Measurements from ENCODE around the gene ZNF490. TPM values are rescaled to one million over a fixed set of nuclear protein-coding genes. Genes with fewer than 3 reads are reported as not detected.
"Not testable (repeated sequence)": the region's sequence is repeated elsewhere in the genome, so short reads cannot be mapped to it uniquely, and the experiment has no call there.

Gene ZNF490
- 8.7 and 9.0 TPM in 2 replicates for total RNA-seq

DNA sequence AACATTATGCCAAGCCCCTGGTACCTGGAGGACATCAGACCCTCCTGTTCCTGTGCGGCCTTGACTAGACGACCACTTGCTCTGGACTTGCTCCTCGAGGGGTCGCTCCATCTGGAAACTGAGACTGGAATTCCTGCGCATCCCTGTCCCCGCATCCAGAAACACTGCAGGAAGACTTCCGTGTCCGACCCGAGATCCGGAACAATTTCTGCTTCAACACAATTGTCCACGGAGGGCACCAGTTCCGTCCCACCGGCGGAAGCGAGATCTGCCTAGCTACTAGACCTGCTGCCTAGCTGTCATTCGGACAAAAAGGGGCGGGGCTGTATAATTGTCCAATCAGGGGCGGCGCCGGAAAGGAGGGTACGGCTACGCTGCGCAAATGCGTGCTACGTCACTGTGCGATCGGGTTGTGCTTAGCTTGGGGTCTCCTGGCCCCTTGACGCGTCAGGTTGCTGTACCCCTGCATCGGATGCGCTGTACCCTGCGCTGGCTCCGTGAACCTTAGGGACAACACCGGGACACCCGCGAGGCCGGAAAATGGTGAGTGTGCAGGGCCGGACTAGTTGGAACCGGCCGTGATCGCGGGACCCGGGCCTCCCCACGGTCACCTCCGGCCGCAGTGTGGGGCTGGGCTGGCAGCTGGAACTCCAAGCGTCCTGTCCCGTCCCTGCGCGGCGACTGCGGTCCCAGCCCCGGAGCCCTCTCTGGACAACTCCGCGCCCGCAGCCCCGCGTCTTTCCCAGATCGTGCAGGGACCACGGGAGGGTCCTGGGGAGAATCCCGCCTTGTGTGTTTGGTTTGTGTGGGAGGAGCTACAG lies at the start of gene ZNF490, which contains the start of gene ZNF791:
ZNF490 (minus strand) TSS at position 274 of the 821 bp plus-strand sequence; CDS start at position 141, 133 bp downstream.
ZNF791 (plus strand) TSS at position 381 of the 821 bp plus-strand sequence; CDS start at position 541, 160 bp downstream.
- H3K4me3 Mint-ChIP-seq = peak within 1 kb of the TSS; percentile 100
- peaks cover 20% of the 10 kb centered on the region for H3K4me1 Mint-ChIP-seq
- H3K9me3 Mint-ChIP-seq = no peaks in the 10 kb centered on the region
- H3K27me3 Mint-ChIP-seq = no peaks in the 10 kb centered on the region
- DNase-seq = peak; percentile 99
- H3K36me3 Mint-ChIP-seq (ENCODE audit: low read depth) = peaks cover 37% of the 10 kb centered on the region
- intact Hi-C loops (cut with micrococcal nuclease) = loop anchor here (1.0 to 2.0 kb wide), 2 partner anchors 56 to 60 kb away; partner anchors contain the start of genes MAN2B1, WDR83 and ZNF564
- H3K27ac Mint-ChIP-seq = peak within 1 kb of the TSS; percentile 99

DNA sequence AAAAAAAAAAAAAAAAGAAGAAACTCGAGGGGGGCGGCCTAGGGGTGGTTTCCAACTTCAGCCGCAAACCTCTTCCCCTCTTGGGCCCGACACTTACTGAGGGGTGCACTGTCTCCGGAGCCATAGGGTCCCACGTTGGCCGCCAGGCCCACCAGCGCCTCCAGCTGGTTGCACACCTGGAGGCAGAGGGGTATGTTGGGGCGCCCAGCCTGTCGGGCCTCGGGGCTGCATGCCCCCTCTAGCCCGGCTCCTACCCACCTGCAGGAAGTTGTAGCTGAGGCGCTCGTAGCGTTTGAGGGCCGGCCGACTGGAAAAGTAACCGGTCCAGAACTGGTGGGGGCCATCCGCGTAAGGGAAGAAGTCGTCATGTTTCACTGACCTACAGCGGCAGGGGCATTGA lies 47.4 kb upstream of the ZNF490 start:
- H3K36me3 Mint-ChIP-seq (ENCODE audit: low read depth) = peaks cover 52% of the 10 kb centered on the region
- no peaks in the 10 kb centered on the region for H3K9me3 Mint-ChIP-seq
- no peak for DNase-seq
- H3K4me1 Mint-ChIP-seq = peaks cover 2% of the 10 kb centered on the region
- no peaks in the 10 kb centered on the region for H3K27me3 Mint-ChIP-seq
- no peak overlapping the region for H3K27ac Mint-ChIP-seq
- intact Hi-C loops (cut with micrococcal nuclease) = no loop called here
- no peak overlapping the region for H3K4me3 Mint-ChIP-seq

DNA sequence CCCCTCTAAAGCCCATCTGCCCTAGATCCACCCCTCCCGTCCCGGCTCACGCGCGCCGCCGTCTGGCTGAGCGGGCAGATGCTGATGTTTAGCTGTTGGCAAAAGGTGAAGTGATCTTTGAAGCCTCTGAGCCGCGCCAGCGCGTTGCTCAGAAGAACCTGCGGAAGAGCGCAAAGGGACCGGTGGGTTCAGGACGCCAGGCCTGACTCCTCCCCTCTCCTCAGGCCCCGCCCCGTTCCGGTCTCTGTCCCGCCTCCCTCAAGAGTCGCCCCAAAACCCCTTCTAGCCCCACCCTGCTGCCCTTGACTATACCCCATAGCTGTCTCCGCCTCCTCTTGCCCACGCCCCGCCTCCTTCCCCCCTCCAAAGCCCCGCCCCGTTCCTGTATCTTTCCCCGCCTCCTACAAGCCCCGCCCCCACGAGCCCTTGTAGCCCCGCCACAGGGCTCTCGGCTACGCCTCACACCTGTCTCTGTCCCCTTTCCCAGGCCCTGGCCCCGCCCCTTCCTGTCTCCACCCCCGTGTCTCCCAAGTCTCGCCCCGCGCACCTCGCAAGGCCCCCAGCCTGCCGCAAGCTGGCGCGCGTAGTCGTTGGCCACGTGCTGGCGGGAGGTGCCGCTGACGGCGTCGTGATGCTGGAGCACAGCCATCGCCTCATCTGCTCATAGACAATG lies 46.4 kb upstream of the ZNF490 start:
- H3K4me1 Mint-ChIP-seq = peaks cover 2% of the 10 kb centered on the region
- H3K4me3 Mint-ChIP-seq = no peak overlapping the region
- no peak for DNase-seq
- H3K27me3 Mint-ChIP-seq = no peaks in the 10 kb centered on the region
- H3K27ac Mint-ChIP-seq = no peak overlapping the region
- H3K36me3 Mint-ChIP-seq (ENCODE audit: low read depth) = peaks cover 51% of the 10 kb centered on the region
- intact Hi-C loops (cut with micrococcal nuclease) = no loop called here
- H3K9me3 Mint-ChIP-seq = no peaks in the 10 kb centered on the region

GRCh38 chr19:12655546-12655945 lies 44.9 kb upstream of the ZNF490 start:
- H3K4me3 Mint-ChIP-seq = no peak overlapping the region
- H3K27me3 Mint-ChIP-seq = no peaks in the 10 kb centered on the region
- H3K9me3 Mint-ChIP-seq = no peaks in the 10 kb centered on the region
- DNase-seq = no peak
- intact Hi-C loops (cut with micrococcal nuclease) = no loop called here
- peaks cover 2% of the 10 kb centered on the region for H3K4me1 Mint-ChIP-seq
- H3K36me3 Mint-ChIP-seq (ENCODE audit: low read depth) = peaks cover 53% of the 10 kb centered on the region
- H3K27ac Mint-ChIP-seq = no peak overlapping the region

- intact Hi-C loops (cut with micrococcal nuclease) = no loop called here
- Mint-ChIP-seq H3K4me1 (no peaks in the 10 kb centered on the region), H3K27me3 (no peaks in the 10 kb centered on the region), H3K36me3 (ENCODE audit: low read depth) (peaks cover 56% of the 10 kb centered on the region), H3K9me3 (no peaks in the 10 kb centered on the region), H3K27ac (no peak overlapping the region), H3K4me3 (no peak overlapping the region)
- DNase-seq = no peak
Measured at GRCh38 chr19:12652219-12652618, 41.6 kb upstream of the ZNF490 start.

DNA sequence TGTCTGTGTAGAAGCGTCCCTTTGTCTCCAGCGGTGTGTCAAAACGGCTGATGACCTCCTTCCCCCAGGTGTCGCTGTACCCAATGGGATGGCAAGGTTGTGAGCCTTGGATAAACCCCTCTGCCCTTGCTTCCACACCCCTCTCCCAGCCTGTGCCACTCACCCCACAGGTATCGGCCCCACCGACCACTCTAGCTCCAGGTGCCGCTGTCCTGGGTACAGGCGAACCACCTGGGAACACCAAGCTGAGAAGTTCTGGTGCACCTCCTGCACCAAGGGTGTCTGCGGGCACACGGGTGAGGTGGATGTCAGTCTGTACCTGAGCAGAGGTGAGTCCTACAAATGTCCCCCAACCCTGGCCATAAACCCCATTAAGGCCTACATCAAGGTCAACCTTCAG lies 39.3 kb upstream of the ZNF490 start:
- Mint-ChIP-seq H3K4me1 (peaks cover 1% of the 10 kb centered on the region), H3K27me3 (no peaks in the 10 kb centered on the region), H3K4me3 (no peak overlapping the region), H3K27ac (no peak overlapping the region), H3K9me3 (no peaks in the 10 kb centered on the region), H3K36me3 (ENCODE audit: low read depth) (peaks cover 44% of the 10 kb centered on the region)
- no peak for DNase-seq
- intact Hi-C loops (cut with micrococcal nuclease) = no loop called here

DNA sequence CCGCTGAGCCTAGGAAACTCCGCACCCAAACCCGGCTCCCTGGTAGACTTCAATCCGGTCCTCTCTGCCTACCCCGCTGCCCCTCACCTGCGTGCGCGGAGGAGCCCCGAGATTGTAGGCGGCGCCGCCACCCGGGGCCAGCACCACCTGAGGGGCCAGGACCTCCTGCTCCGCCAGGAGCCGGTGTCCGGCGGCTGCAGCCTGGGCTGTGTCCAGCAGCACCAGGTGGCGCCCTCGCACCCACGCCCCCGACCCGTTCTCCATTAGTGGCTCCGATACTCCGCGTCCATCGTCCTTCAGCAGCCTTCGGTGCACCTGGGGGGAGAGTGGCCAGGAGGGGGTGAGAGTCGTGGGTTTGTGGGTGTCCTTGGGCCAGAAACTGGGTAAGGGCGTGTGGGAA lies 37.5 kb upstream of the ZNF490 start:
- Mint-ChIP-seq H3K36me3 (ENCODE audit: low read depth) (peaks cover 44% of the 10 kb centered on the region), H3K9me3 (no peaks in the 10 kb centered on the region), H3K27me3 (no peaks in the 10 kb centered on the region), H3K27ac (no peak overlapping the region), H3K4me1 (peaks cover 1% of the 10 kb centered on the region), H3K4me3 (no peak overlapping the region)
- no peak for DNase-seq
- intact Hi-C loops (cut with micrococcal nuclease) = no loop called here

DNA sequence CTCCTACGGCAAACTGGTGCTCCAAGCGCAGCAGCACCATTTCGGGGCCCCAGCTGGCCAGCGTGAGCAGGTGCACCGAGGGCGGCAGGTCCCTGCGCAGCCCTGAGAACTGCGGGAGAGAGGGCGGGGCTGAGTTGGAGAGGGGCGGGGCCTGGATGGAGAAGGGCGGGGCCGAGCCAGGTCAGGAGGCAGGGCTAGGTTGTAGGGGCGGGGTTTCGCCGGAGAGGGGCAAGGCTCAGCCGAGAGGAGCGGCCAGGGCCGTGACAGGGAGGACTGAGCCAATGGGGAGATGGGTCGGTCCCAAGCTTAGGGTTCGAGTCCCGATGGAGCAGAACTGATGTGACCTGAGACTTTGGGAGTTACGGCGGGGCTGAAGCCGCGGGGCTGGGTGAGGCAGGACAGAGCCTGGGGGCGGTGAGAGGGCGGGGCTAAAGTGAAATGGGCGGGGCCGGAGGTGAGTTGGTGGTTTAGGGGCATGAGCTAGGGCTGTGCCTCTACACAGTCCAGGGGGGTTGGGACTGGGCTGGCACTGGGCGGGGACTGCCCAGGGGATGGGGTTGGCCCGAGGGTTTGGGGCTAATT lies 37.0 kb upstream of the ZNF490 start:
- intact Hi-C loops (cut with micrococcal nuclease) = no loop called here
- Mint-ChIP-seq H3K9me3 (no peaks in the 10 kb centered on the region), H3K36me3 (ENCODE audit: low read depth) (peaks cover 44% of the 10 kb centered on the region), H3K4me1 (peaks cover 1% of the 10 kb centered on the region), H3K27ac (no peak overlapping the region), H3K4me3 (no peak overlapping the region), H3K27me3 (no peaks in the 10 kb centered on the region)
- peak; percentile 75 for DNase-seq

DNA sequence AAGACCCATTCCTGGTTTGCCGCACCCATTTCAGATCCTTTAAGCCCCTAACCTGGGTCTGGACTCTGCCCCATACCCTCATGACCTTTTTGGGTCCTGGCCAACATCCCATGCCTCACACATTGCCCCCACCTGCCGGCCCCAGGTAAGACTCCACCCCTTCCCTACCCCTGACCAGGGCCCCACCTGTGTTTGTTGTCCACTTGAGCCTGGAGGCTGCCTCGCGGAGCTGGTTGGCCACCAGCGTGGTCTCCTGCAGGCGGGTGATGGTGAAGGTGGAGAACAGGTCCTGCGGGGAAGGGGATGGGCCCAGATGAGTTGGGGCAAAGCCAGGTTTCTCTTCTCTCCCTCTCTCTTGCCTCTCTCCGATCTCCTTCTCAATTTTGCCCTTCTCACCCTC lies 36.4 kb upstream of the ZNF490 start:
- intact Hi-C loops (cut with micrococcal nuclease) = no loop called here
- no peaks in the 10 kb centered on the region for H3K9me3 Mint-ChIP-seq
- no peak for DNase-seq
- H3K27ac Mint-ChIP-seq = no peak overlapping the region
- H3K4me3 Mint-ChIP-seq = no peak overlapping the region
- H3K36me3 Mint-ChIP-seq (ENCODE audit: low read depth) = peaks cover 44% of the 10 kb centered on the region
- no peaks in the 10 kb centered on the region for H3K27me3 Mint-ChIP-seq
- peaks cover 1% of the 10 kb centered on the region for H3K4me1 Mint-ChIP-seq

GRCh38 chr19:12646551-12646950 lies 35.9 kb upstream of the ZNF490 start:
- H3K4me3 Mint-ChIP-seq = no peak overlapping the region
- H3K27me3 Mint-ChIP-seq = no peaks in the 10 kb centered on the region
- peaks cover 1% of the 10 kb centered on the region for H3K4me1 Mint-ChIP-seq
- H3K36me3 Mint-ChIP-seq (ENCODE audit: low read depth) = peaks cover 40% of the 10 kb centered on the region
- intact Hi-C loops (cut with micrococcal nuclease) = no loop called here
- H3K27ac Mint-ChIP-seq = no peak overlapping the region
- no peaks in the 10 kb centered on the region for H3K9me3 Mint-ChIP-seq
- DNase-seq = no peak

DNA sequence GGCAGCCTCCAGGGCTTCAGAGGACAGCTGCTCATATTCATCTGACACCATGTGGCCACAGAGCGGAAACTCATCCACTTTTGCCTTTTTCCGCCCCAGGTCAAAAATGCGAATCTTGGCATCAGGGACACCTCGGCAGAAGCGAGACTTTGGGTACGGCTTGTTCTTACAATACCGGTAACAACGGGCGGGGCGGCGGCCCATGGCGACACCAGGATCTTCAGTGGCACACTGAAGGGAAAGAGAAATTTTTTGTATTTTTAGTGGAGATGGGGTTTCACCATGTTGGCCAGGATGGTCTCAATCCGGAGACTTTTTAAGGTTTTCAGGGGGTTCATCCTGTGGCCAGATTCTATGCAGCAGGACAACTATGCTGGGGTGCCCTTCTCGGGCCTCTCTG lies 33.1 kb upstream of the ZNF490 start:
- H3K27ac Mint-ChIP-seq; H3K4me3 Mint-ChIP-seq; H3K9me3 Mint-ChIP-seq; DNase-seq; intact Hi-C loops (cut with micrococcal nuclease); H3K27me3 Mint-ChIP-seq: not testable (repeated sequence)
- Mint-ChIP-seq H3K4me1 (peaks cover 10% of the 10 kb centered on the region), H3K36me3 (ENCODE audit: low read depth) (peaks cover 32% of the 10 kb centered on the region)

DNA sequence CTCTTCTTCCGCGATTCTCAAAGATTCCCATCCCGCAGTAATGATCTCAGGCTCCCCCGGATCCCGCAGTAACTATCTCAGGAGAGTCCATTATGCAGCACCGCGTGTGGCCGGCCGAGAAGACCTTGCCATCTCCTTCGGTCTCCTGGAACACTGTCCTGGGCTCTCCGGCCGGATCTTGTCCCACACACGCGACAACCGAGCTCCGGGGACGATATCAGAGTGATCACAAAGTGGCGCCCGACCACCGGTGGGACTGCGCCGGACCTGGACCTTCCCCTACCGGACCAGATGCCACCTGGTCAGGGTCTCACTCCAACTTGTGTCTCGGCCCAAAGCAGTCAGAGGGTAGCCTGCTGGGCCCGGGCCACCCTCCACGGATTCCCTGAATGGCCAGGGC lies 31.9 kb upstream of the ZNF490 start:
- Mint-ChIP-seq H3K9me3 (no peaks in the 10 kb centered on the region), H3K27me3 (no peaks in the 10 kb centered on the region), H3K27ac (no peak overlapping the region), H3K4me1 (peaks cover 10% of the 10 kb centered on the region), H3K36me3 (ENCODE audit: low read depth) (peaks cover 25% of the 10 kb centered on the region), H3K4me3 (no peak overlapping the region)
- DNase-seq = no peak
- intact Hi-C loops (cut with micrococcal nuclease) = no loop called here

GRCh38 chr19:12641456-12641855 lies 30.8 kb upstream of the ZNF490 start:
- no peak overlapping the region for H3K27ac Mint-ChIP-seq
- H3K4me3 Mint-ChIP-seq = no peak overlapping the region
- DNase-seq = no peak
- H3K4me1 Mint-ChIP-seq = peaks cover 9% of the 10 kb centered on the region
- peaks cover 23% of the 10 kb centered on the region for H3K36me3 Mint-ChIP-seq (ENCODE audit: low read depth)
- no peaks in the 10 kb centered on the region for H3K27me3 Mint-ChIP-seq
- no peaks in the 10 kb centered on the region for H3K9me3 Mint-ChIP-seq
- intact Hi-C loops (cut with micrococcal nuclease) = loop anchor here (2.0 kb wide), 1 partner anchor 25 kb away; the partner anchor contains the start of genes MAN2B1 and WDR83
